Panc1 (cell line): ENCODE results near the gene ALDH16A1. TPM values are rescaled to one million over a fixed set of nuclear protein-coding genes. Genes with fewer than 3 reads are reported as not detected.

ENCODE experiments used
- ATAC-seq: fragments of 200-7000 bp; cut with Tn5 transposase; 2 replicates; pipeline ENCODE4 v1.9.1; 2020; ENCODE audit warnings: mild to moderate bottlenecking, moderate library complexity
- BruUV-seq: library from RNA; stranded (reverse); fragments of 400-500 nt; replicated peaks from 2 replicates; lab custom pipeline; 2021; lab: Mats Ljungman, UMichigan
- CTCF ChIA-PET: fragments of 300-600 bp; sonication (Branson Sonifier 250); formaldehyde crosslinking; loops from one replicate; lab custom pipeline; 2022; ENCODE audit warnings: antibody characterized with exemption; lab: Charles Lee
- POLR2A ChIA-PET: fragments of 300-600 bp; sonication (Branson Sonifier 250); formaldehyde crosslinking; loops from one replicate; lab custom pipeline; 2022; ENCODE audit warnings: antibody characterized with exemption; lab: Charles Lee
- DNase-seq: peaks from one replicate; pipeline ENCODE4 v3.0.0-alpha.2; 2010; ENCODE audit warnings: low read depth, low spot score
- H3K27ac ChIP-seq: 2 replicates; pipeline ENCODE4 v1.5.1; 2011; ENCODE audit warnings: mild to moderate bottlenecking, low read length, inconsistent platforms
- H3K27me3 ChIP-seq: fragments of 200-500 bp; sonication (Bioruptor generic); 2 replicates; pipeline ENCODE4 v1.6.0; 2014; ENCODE audit warnings: low read length, inconsistent platforms; ENCODE audit not compliant: control insufficient read depth, insufficient read depth
- H3K36me3 ChIP-seq: fragments of 200-500 bp; sonication (Bioruptor generic); 2 replicates; pipeline ENCODE4 v1.5.1; 2014; ENCODE audit warnings: inconsistent platforms, mild to moderate bottlenecking, low read length, moderate library complexity; ENCODE audit not compliant: control insufficient read depth, insufficient read depth
- H3K4me1 ChIP-seq: 2 replicates; pipeline ENCODE4 v1.5.1; 2011; ENCODE audit warnings: inconsistent platforms, mild to moderate bottlenecking, low read length, moderate library complexity; ENCODE audit not compliant: control insufficient read depth, insufficient read depth
- H3K4me3 ChIP-seq, 2 experiments: 2 replicates each; pipeline ENCODE4 v1.5.1; 2011 to 2012; ENCODE audit warnings: low read depth in 2 of 2, low read length in 2 of 2, mild to moderate bottlenecking in 2 of 2, inconsistent platforms in 1 of 2, moderate library complexity in 1 of 2
- H3K9me3 ChIP-seq: fragments of 200-500 bp; sonication (Bioruptor generic); 2 replicates; pipeline ENCODE4 v1.5.1; 2014; ENCODE audit warnings: low read depth, mild to moderate bottlenecking, inconsistent platforms, low read length, moderate library complexity; ENCODE audit not compliant: control insufficient read depth, insufficient read depth
- CTCF ChIP-seq: fragments of 450-650 bp; IDR thresholded peaks from 2 replicates; pipeline ENCODE4 v1.5.1; 2017; ENCODE audit warnings: mild to moderate bottlenecking
- POLR2AphosphoS5 ChIP-seq: IDR thresholded peaks from 2 replicates; pipeline ENCODE4 v1.6.1; 2012; ENCODE audit warnings: mild to moderate bottlenecking, low read depth, low read length, moderate library complexity
- REST ChIP-seq, 2 experiments: IDR thresholded peaks; 2 replicates each; pipeline ENCODE4 v1.6.1; 2011 to 2012; ENCODE audit warnings: low read depth in 2 of 2, control low read depth in 1 of 2, low read length in 1 of 2, mild to moderate bottlenecking in 1 of 2, moderate library complexity in 1 of 2; ENCODE audit not compliant: insufficient read depth in 1 of 2
- SIN3A ChIP-seq: IDR thresholded peaks from 2 replicates; pipeline ENCODE4 v1.6.1; 2012; ENCODE audit warnings: low read depth, mild to moderate bottlenecking, low read length, moderate library complexity, borderline replicate concordance; ENCODE audit not compliant: insufficient read depth
- TCF7L2 ChIP-seq: IDR thresholded peaks from 2 replicates; pipeline ENCODE4 v1.6.1; 2011; ENCODE audit warnings: mild to moderate bottlenecking, low read depth, low read length, inconsistent platforms
- in situ Hi-C: cut with HindIII; loops from 2 replicates; pipeline ENCODE4 v1.10.0; 2016; ENCODE audit warnings: low sequenced_read_pairs, low pct_unique_long_range_greater_than_20kb
- intact Hi-C: fragments of 100-400 bp; cut with micrococcal nuclease; formaldehyde crosslinking; loops from one replicate; pipeline ENCODE4 v1.10.0; 2022; ENCODE audit not compliant: unreplicated experiment
- total RNA-seq: library from RNA; stranded (reverse); gene quantifications from one replicate; pipeline ENCODE4 v1.2.1, GENCODE V29; 2021; ENCODE audit not compliant: unreplicated experiment

Gene ALDH16A1
- total RNA-seq, 1 experiment from 2014 or later, result 19.6 TPM

- no peaks in the 10 kb centered on the region for H3K4me1 ChIP-seq
- in situ Hi-C loops (no loop called here), intact Hi-C loops (no loop called here)
- H3K27me3 ChIP-seq, result no peaks in the 10 kb centered on the region
- ATAC-seq (no peak), DNase-seq (no peak)
- TF ChIP-seq REST (IDR thresholded peaks at IDR 0.05; ENCODE audit: insufficient read depth in 1 of 2, low read depth in 2 of 2, low read length in 1 of 2), result no peak
- no peak for TF ChIP-seq CTCF
- no peak for TF ChIP-seq POLR2AphosphoS5
- no peak for TF ChIP-seq SIN3A
- no peak for TF ChIP-seq TCF7L2
- H3K4me3 ChIP-seq, result no peak overlapping the region
- no TSS peak for BruUV-seq
- POLR2A ChIA-PET, result no interaction called here
- no peaks in the 10 kb centered on the region for H3K36me3 ChIP-seq
- no peak overlapping the region for H3K27ac ChIP-seq
- H3K9me3 ChIP-seq, result no peaks in the 10 kb centered on the region
- CTCF ChIA-PET, result interaction anchor here (0.7 kb wide), 1 partner anchor 8 kb away, joined by 11 read pairs; no protein-coding TSS in a partner anchor
Measured at GRCh38 chr19:49475191-49475917, 22.3 kb downstream of the ALDH16A1 start.

GRCh38 chr19:49475995-49476880 lies 23.2 kb downstream of the ALDH16A1 start:
- TF ChIP-seq CTCF, result peak; percentile 75
- TF ChIP-seq POLR2AphosphoS5, result no peak
- intact Hi-C loops, result no loop called here
- Histone ChIP-seq H3K9me3 (no peaks in the 10 kb centered on the region), H3K36me3 (no peaks in the 10 kb centered on the region), H3K4me3 (no peak overlapping the region), H3K27ac (no peak overlapping the region), H3K27me3 (no peaks in the 10 kb centered on the region), H3K4me1 (no peaks in the 10 kb centered on the region)
- in situ Hi-C loops, result no loop called here
- POLR2A ChIA-PET, result no interaction called here
- DNase-seq (no peak), ATAC-seq (peak; percentile 71)
- CTCF ChIA-PET, result no interaction called here
- no TSS peak for BruUV-seq
